GM19023 (cell line): Measurements from ENCODE around the gene TARP.
"Not testable (repeated sequence)": the region's sequence is repeated elsewhere in the genome, so short reads cannot be mapped to it uniquely, and the experiment has no call there.

ENCODE experiments used
- ATAC-seq: cut with Tn5 transposase; IDR thresholded peaks from one replicate; pipeline ENCODE4 v1.9.1; 2021; ENCODE audit warnings: mild to moderate bottlenecking, moderate library complexity; ENCODE audit not compliant: unreplicated experiment

The TARP gene

DNA sequence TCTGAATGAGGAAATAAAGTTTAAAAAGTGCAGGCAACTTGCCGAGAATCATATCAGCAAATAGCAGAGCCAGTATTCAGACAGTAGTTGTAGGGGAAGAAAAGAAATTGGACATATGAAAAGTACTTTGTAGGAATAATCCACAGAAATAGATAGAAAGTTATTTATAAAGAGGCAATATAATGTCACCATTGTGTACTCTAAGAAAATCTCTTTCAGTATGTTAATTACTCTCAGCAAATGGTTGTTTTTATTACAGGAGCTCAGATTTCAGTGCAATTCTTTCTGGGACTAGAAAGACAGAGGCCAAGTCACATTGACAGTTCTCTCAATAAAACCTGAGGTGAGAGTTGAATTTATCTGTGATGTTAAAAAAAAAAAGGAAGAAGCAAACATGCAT is 10.2 kb downstream of the TARP start:
- not testable (repeated sequence) for ATAC-seq

DNA sequence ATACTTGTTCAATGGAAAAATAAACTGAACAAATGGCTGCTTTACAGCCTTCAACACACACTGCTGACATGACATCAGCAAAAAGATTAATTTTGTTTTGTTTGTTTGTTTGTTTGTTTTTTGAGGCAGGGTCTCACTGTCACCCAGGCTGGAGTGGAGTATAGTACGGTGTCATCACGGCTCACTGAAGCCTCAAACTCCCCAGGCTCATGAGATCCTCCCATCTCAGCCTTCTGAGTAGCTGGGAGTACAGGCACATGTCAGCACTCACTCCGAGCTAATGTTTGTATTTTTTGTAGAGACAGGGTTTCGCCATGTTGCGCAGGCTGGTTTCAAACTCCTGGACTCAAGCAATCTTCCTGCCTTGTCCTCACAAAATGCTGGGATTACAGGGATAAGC is 10.9 kb downstream of the TARP start:
- ATAC-seq: no peak

DNA sequence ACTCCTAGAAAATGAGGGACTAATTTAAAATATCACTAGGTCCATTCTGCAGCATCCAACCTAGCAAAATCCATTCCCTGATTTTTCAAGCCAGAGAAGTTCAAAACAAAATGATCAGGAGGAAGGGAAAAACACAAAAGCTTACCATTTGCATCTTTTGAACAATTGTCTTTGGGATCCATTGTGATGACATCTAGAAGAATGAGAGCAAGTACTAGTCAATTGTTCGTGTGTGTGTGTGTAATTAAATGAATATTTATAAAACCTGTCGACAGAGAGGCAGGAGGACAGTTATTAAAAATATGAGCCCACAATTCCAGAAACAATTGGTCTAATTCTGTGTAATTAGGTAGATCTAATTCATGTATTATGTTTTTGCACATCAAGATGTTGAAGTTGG is 11.4 kb downstream of the TARP start:
- ATAC-seq: not testable (repeated sequence)

- not testable (repeated sequence) for ATAC-seq
Measured at GRCh38 chr7:38261601-38262000, 11.8 kb downstream of the TARP start.

DNA sequence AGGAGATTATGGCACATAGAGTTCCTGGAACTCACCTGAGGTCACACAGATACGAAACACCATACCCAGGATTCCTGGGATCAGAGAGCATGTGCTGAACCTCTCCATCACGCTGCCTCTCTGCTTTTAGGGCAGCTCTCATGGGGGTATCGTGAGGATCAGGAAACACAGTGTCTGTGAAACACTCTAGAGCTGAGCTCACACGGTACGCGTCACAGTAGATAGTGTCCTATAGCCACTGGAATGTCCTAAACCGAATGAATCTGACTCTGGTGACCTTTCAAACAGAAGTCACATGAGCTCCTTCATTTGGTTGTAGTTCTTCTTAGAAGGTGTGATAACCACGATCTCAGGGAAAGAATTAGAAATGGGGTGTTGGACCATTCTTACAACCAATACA is 14.3 kb downstream of the TARP start:
- not testable (repeated sequence) for ATAC-seq

GRCh38 chr7:38257350-38257677 is 16.1 kb downstream of the TARP start:
- ATAC-seq: no peak

- peak; percentile 67 for ATAC-seq
Measured at GRCh38 chr7:38249849-38250248, 23.6 kb downstream of the TARP start.

GRCh38 chr7:38248069-38248567 is 25.3 kb downstream of the TARP start:
- ATAC-seq: no peak

GRCh38 chr7:38245409-38245977 is 27.9 kb downstream of the TARP start:
- ATAC-seq: no peak

- no peak for ATAC-seq
Measured at GRCh38 chr7:38244516-38244915, 28.9 kb downstream of the TARP start.

DNA sequence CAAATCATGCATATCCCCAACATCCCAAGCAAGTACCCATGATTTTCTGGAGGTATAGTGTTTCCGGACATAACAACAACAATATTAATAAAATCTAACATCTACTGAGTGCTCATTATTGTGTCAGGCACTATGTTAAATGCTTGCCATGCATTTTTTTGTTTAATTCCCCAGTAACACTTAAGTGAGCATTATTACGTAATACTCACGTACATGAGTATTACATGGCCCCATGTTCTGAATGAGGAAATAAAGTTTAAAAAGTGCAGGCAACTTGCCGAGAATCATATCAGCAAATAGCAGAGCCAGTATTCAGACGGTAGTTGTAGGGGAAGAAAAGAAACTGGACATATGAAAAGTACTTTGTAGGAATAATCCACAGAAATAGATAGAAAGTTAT is 30.1 kb downstream of the TARP start:
- ATAC-seq: not testable (repeated sequence)

- no peak for ATAC-seq
Measured at GRCh38 chr7:38242814-38243213, 30.6 kb downstream of the TARP start.

DNA sequence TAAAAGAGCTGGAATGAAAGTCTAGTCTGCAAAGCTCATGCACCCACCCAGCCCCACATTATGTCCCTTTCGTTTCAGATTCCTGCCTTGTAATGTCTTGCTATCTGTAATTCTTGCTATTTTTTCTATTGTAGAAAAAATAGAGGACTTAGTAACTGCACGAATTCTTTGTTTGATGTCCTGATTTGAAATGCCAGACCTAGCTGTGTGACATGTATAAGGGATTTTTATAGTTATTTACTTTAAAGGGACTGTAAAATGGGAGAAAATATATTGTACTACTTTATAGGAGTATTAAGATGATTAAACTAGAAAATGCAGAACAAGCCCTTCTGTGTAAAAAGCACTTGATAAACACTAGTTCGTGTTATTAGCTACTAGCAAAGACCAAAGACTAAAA is 32.4 kb downstream of the TARP start:
- ATAC-seq: no peak

GRCh38 chr7:38239129-38239528 is 34.3 kb downstream of the TARP start:
- not testable (repeated sequence) for ATAC-seq

- ATAC-seq: no peak
Measured at GRCh38 chr7:38235606-38236005, 37.8 kb downstream of the TARP start.

GRCh38 chr7:38234759-38235158 is 38.7 kb downstream of the TARP start:
- not testable (repeated sequence) for ATAC-seq

- ATAC-seq: peak; percentile 80
Measured at GRCh38 chr7:38232502-38233366, 40.7 kb downstream of the TARP start.

- ATAC-seq: no peak
Measured at GRCh38 chr7:38229884-38230642, 43.4 kb downstream of the TARP start.

GRCh38 chr7:38229386-38229785 is 44.0 kb downstream of the TARP start:
- ATAC-seq: no peak

- ATAC-seq: no peak
Measured at GRCh38 chr7:38224392-38224791, 49.0 kb downstream of the TARP start.

DNA sequence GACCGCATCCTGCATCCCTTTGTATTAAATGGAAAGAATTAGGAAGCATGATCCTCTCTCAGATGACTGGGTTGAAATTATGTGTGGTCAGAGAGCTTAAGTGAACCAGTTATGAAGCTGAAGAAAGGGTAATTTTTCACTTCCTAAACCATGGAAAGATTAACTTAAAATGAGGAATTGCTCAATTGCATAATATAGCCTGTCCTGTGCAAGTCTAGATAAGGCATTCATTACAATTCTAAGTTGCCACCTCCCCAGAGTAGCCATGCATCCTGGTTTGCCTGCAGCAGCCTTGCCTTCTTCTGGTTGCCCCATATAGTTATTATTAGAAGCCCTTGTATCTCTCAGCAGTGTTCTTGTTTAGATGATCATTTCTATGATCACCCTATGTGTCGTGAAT is 50.1 kb downstream of the TARP start:
- no peak for ATAC-seq
